ENCODE measurements around the gene GAMT. TPM values are rescaled to one million over a fixed set of nuclear protein-coding genes. Genes with fewer than 3 reads are reported as not detected.

The GAMT gene
- 10 to 100 TPM in 1 of 2 donors, 1 to 10 TPM in 1; 7.9 to 16.1 TPM for total RNA-seq
- polyA plus RNA-seq: 10 to 100 TPM; 21.2 to 40.2 TPM
- long read RNA-seq, donor 1, transcript GAMT-201 (6 exons, 1,121 nt): major isoform, 21 of 25 reads
- long read RNA-seq, donor 1, partial matches to known transcripts: 0 of 25 reads
- long read RNA-seq, donor 1, other reads (novel, unspliced or antisense): 0 of 25 reads
- long read RNA-seq, donor 2, transcript GAMT-201 (6 exons, 1,121 nt): major isoform, 7 of 11 reads
- long read RNA-seq, donor 2, partial matches to known transcripts: 2 of 11 reads
- long read RNA-seq, donor 2, other reads (novel, unspliced or antisense): 2 of 11 reads

DNA sequence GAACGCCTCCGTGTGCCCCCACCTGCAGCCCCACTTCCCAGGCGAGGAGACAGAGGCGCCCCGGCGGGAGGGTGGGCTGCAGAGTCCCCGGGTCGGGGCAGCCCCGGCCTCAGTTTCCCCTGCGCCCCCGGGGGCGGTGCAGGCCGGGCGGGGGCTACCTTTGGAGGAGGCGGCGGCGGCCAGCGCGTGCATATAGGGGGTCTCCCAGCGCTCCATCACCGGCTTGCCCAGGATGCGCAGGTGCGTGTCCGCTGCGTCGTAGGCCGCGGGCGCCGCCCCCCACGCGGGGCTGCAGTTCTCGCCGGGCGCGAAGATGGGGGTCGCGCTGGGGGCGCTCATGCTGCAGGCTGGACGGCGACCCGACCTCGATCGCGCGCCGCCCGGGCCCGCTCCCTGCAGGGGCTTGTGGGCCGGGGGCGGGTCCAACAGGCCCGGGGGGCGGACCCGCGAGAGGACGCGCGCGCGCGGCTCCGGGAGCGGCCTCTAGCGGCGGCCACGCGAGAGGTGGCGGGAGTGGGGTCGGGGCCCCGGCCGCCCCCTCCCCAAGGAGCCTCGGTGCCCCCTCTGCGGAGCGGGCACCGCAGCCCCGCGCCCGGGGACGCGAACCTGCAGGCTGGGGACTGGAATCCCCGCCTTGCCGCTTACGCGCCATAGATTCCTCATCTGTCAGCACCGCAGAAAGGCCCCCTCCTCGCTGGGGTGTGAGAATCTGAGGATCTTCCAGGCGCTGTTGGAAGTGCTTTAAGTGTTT lies at the start of gene GAMT:
TSS of gene GAMT (minus strand) at position 405 of the 751 bp plus-strand sequence. CDS start at position 339, 66 bp downstream.
- Histone ChIP-seq H3K4me1 (ENCODE audit: control insufficient read depth in 1 of 2, insufficient read depth in 2 of 2, low read length in 2 of 2) (no peaks in the 10 kb centered on the region), H3K9me3 (ENCODE audit: control insufficient read depth, low read length) (no peaks in the 10 kb centered on the region), H3K36me3 (ENCODE audit: control insufficient read depth in 1 of 2, insufficient read depth in 2 of 2, low read length in 1 of 2) (no peaks in the 10 kb centered on the region), H3K27ac (ENCODE audit: low read depth in 1 of 2, low read length in 2 of 2) (no peak within 1 kb of the TSS), H3K4me3 (ENCODE audit: low read length in 2 of 2) (peak within 1 kb of the TSS; percentile 46 to 58), H3K27me3 (ENCODE audit: control insufficient read depth in 1 of 2, insufficient read depth in 2 of 2, low read length in 1 of 2) (no peaks in the 10 kb centered on the region)
- intact Hi-C loops (cut with DNase I): loop anchor here in 1 of 2 donors (5.0 kb wide), 1 partner anchor 119 kb away; no protein-coding TSS in a partner anchor
- ATAC-seq (ENCODE audit: low FRiP score) (peak; percentile 70), DNase-seq (no peak)
- WGBS, 2 donors: 1% methylated on average over 70 to 87 of the region's 87 CpGs

DNA sequence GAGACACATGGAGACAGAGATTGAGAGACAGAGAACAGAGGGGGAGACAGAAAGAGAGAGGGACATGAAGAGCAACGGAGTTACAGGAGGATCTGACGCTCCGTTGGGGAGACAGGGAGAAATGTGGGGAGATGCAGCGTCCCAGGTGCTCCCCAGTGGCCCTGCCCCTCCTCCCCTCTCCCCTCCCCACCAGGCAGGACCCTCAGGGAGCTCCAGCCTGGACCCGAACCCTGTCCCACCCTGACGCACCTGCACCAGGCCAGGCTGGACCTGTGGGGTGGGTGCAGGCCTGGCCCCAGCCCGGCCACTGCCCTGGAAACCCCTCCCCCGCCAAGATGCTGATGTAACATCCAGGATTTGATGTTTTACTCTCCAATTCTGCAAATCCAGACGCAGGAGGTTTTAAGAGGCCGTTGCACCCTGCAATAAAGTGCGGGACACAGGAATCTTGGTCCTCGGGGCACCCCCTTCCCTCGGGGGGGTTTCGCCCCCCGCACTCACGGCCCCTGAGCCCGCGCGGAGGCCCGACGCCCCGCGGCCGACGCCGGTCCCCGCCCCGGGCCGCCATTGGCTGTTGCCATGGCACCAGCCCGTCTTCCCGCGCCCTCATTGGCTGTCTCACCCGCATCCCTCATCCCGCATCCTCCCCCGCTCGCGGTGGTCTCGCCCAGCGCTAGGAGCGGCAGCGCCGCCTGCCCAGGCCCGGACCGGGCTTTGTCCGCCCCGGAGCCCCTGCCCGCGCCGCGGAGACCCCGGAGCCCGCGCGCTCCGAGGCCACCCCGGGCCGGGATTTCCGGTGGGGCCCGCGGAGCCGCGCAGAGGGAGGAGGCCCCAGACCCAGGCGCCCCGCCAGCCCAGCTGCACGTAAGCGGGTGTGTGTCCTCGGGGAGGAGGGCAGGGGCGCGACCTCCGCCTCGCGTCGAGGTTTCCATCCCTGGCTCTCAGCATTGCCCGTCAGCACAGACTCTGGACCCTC lies 48.4 kb upstream of the GAMT start, which contains the start of gene APC2:
TSS of gene APC2 (plus strand) at position 655 of the 976 bp plus-strand sequence. CDS start 2,881 bp downstream, outside the sequence.
- Histone ChIP-seq H3K36me3 (ENCODE audit: control insufficient read depth in 1 of 2, insufficient read depth in 2 of 2, low read length in 1 of 2) (no peaks in the 10 kb centered on the region), H3K9me3 (ENCODE audit: control insufficient read depth, low read length) (no peaks in the 10 kb centered on the region), H3K27ac (ENCODE audit: low read depth in 1 of 2, low read length in 2 of 2) (no peak within 1 kb of the TSS), H3K27me3 (ENCODE audit: control insufficient read depth in 1 of 2, insufficient read depth in 2 of 2, low read length in 1 of 2) (no peaks in the 10 kb centered on the region), H3K4me3 (ENCODE audit: low read length in 2 of 2) (no peak within 1 kb of the TSS), H3K4me1 (ENCODE audit: control insufficient read depth in 1 of 2, insufficient read depth in 2 of 2, low read length in 2 of 2) (no peaks in the 10 kb centered on the region)
- WGBS, 2 donors: 4% methylated on average over 74 of the region's 74 CpGs
- no peak for DNase-seq
- intact Hi-C loops (cut with DNase I): no loop called here
- ATAC-seq (ENCODE audit: low FRiP score): no peak

DNA sequence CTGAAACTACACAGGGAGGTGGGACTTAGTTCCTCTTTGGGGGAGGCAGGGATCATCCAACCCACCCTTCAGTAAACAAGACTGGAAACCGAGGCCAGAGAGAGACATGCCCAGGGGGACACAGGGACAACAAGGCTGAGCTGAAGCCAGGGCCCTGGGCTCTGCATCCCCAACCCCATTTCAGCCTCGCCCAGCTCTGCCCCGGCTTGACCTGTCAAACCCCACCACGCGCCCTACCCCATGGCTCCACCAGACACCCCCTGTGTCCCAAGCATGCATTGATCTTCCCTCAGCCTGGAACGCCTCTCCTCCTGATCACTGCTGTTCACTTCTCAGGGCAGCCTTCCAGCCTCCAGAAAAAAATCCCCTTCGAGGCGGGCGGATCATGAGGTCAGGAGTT lies 46.6 kb upstream of the GAMT start:
- Histone ChIP-seq H3K27me3 (ENCODE audit: control insufficient read depth in 1 of 2, insufficient read depth in 2 of 2, low read length in 1 of 2) (no peaks in the 10 kb centered on the region), H3K4me3 (ENCODE audit: low read length in 2 of 2) (no peak overlapping the region), H3K36me3 (ENCODE audit: control insufficient read depth in 1 of 2, insufficient read depth in 2 of 2, low read length in 1 of 2) (no peaks in the 10 kb centered on the region), H3K9me3 (ENCODE audit: control insufficient read depth, low read length) (no peaks in the 10 kb centered on the region), H3K27ac (ENCODE audit: low read depth in 1 of 2, low read length in 2 of 2) (no peak overlapping the region), H3K4me1 (ENCODE audit: control insufficient read depth in 1 of 2, insufficient read depth in 2 of 2, low read length in 2 of 2) (no peaks in the 10 kb centered on the region)
- 88 to 89% methylated on average over 9 of the region's 9 CpGs for WGBS, 2 donors
- DNase-seq (no peak), ATAC-seq (ENCODE audit: low FRiP score) (no peak)
- intact Hi-C loops (cut with DNase I): no loop called here

DNA sequence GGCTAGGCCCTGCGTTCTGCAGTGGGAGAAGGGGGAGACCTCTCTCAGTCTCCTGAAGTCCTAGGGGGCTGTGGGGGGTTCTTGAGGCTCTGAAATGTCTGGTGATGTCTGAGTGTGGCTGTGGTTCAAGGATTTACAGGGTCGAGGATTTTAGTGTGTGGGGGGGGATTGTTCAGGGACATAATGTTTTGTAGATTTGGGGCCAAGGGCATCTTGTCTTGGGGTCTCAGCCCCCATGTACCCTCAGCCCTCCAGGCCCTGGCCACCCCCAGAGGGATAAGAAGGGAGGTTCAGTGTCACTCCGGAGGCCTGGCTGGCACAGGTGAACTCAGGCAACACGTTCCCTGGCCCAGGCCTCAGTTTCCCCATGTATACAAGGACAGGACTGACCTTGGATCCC lies 46.2 kb upstream of the GAMT start:
- no peak for DNase-seq
- H3K4me3 ChIP-seq (ENCODE audit: low read length in 2 of 2): no peak overlapping the region
- no peak overlapping the region for H3K27ac ChIP-seq (ENCODE audit: low read depth in 1 of 2, low read length in 2 of 2)
- ATAC-seq (ENCODE audit: low FRiP score): no peak
- no peaks in the 10 kb centered on the region for H3K36me3 ChIP-seq (ENCODE audit: control insufficient read depth in 1 of 2, insufficient read depth in 2 of 2, low read length in 1 of 2)
- intact Hi-C loops (cut with DNase I): no loop called here
- no peaks in the 10 kb centered on the region for H3K9me3 ChIP-seq (ENCODE audit: control insufficient read depth, low read length)
- 33 to 42% methylated on average over 4 of the region's 4 CpGs for WGBS, 2 donors
- no peaks in the 10 kb centered on the region for H3K27me3 ChIP-seq (ENCODE audit: control insufficient read depth in 1 of 2, insufficient read depth in 2 of 2, low read length in 1 of 2)
- H3K4me1 ChIP-seq (ENCODE audit: control insufficient read depth in 1 of 2, insufficient read depth in 2 of 2, low read length in 2 of 2): no peaks in the 10 kb centered on the region

DNA sequence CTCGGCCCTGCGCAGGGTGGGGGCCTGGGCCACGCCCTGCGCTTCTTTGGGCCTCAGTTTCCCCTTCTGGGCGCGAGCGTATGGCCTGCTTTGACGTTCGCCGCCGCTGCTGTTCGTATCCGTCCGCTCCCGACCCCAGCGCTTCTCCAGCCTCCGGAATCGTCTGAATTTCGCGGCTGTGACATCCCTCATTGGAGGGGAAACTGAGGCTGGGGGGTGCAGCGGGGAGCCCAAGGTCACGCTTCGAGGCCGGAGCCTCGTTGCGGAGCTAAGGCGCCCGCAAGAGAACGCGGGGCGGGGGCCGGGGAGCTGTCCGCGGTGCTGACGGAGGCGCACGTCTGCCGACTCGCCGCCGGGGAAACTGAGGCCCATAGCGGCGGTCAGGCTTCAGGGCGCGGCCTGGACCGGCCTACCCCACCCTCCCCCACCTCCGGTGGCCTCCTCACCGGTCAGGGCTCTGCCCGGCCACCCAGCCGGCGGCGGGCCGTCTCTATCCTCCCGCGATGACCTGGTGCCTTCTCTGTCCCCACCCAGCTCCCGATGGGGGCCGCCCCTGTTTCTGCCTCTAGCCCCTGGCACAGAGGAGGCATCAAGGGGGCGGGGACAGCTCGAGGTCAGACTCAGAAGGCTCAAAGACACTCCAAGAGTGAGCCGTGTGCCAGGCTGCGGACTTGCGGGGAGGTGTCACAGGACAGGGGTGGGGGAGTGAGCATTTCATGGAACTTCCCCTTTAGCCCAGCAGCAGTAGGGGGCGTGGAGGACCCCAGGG lies 45.6 kb upstream of the GAMT start:
- Histone ChIP-seq H3K4me3 (ENCODE audit: low read length in 2 of 2) (no peak overlapping the region), H3K27me3 (ENCODE audit: control insufficient read depth in 1 of 2, insufficient read depth in 2 of 2, low read length in 1 of 2) (no peaks in the 10 kb centered on the region), H3K36me3 (ENCODE audit: control insufficient read depth in 1 of 2, insufficient read depth in 2 of 2, low read length in 1 of 2) (no peaks in the 10 kb centered on the region), H3K4me1 (ENCODE audit: control insufficient read depth in 1 of 2, insufficient read depth in 2 of 2, low read length in 2 of 2) (no peaks in the 10 kb centered on the region), H3K27ac (ENCODE audit: low read depth in 1 of 2, low read length in 2 of 2) (no peak overlapping the region), H3K9me3 (ENCODE audit: control insufficient read depth, low read length) (no peaks in the 10 kb centered on the region)
- no peak for ATAC-seq (ENCODE audit: low FRiP score)
- no peak for DNase-seq
- intact Hi-C loops (cut with DNase I): no loop called here
- WGBS, 2 donors: 6 to 7% methylated on average over 53 to 63 of the region's 63 CpGs

DNA sequence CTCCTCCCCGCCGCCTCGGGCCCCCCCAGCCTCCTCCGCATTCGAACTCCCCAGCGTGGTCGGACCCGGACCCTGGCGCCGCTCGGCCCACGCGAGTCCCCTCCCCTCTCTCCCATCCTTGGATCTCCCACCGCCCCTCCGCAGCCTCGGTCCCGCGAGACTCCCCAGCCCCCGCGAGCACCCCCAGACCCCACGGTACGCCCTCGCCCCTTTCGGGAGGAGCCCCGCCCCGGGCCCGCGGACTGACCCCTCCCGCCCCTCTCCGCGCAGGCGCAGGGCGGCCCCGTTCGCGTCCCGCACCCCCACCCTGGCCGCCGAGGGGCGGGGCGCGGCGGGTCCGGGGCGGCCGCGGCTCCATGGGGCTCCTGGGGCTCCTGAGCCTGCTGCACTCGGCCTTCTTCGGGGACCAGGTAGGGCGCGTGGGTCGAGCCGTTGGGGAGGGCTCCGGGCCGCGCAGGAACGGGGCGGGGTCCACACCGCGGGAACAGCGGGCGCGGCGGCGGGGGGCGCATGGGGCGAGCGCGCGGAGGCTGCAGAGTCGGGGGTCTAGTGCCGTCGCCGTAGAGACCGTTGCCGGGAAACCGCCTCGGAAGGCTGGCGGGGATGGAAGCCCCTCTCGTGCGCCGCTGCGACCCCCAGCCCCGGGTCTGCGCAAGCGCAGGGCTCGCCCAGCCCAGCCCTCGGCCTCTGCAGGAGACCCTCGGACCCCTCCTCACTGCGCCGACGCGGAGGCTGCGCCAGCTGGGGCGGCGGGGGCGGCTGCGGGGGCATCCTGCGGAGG lies 44.8 kb upstream of the GAMT start:
- DNase-seq: no peak
- no peaks in the 10 kb centered on the region for H3K4me1 ChIP-seq (ENCODE audit: control insufficient read depth in 1 of 2, insufficient read depth in 2 of 2, low read length in 2 of 2)
- no peak overlapping the region for H3K27ac ChIP-seq (ENCODE audit: low read depth in 1 of 2, low read length in 2 of 2)
- H3K4me3 ChIP-seq (ENCODE audit: low read length in 2 of 2): no peak overlapping the region
- ATAC-seq (ENCODE audit: low FRiP score): no peak
- 1% methylated on average over 44 to 99 of the region's 99 CpGs for WGBS, 2 donors
- H3K27me3 ChIP-seq (ENCODE audit: control insufficient read depth in 1 of 2, insufficient read depth in 2 of 2, low read length in 1 of 2): no peaks in the 10 kb centered on the region
- no peaks in the 10 kb centered on the region for H3K9me3 ChIP-seq (ENCODE audit: control insufficient read depth, low read length)
- intact Hi-C loops (cut with DNase I): no loop called here
- no peaks in the 10 kb centered on the region for H3K36me3 ChIP-seq (ENCODE audit: control insufficient read depth in 1 of 2, insufficient read depth in 2 of 2, low read length in 1 of 2)

DNA sequence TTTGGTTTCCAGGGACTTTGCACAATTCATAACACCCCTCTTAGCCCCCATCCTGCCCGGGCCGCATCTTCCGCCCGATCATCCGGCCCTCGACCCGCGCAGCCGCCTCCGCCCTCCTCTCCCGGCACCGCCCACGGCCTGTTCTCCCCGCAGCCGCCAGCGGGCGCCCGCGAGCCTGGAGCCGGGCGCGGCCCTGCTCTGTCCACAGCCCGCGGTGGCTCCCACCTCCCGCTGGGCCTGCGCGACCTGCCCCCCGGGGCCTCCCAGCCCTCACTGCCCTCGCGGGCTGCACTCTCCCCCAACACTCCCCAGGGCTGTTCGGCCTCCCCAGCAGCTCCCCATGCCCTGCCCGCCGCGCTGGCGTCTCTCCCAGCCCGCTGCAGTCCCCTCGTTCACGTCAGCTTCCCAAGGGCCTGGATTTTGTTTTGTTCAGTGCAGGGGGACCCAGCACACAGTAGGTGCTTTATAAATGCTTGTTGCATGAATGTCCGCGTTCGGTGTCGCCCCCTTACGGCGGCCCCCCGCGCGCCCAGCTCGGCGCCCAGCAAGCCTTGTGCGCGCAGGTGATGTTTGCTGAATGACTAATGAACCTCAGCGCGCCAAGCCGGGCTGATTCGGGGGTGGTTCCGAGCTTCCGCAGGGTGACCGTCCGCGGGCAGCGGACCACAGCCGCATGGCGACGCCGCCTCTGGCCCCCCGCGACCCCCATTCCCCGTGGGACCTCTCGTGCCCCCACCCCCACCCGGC lies 44.0 kb upstream of the GAMT start:
- no peak overlapping the region for H3K4me3 ChIP-seq (ENCODE audit: low read length in 2 of 2)
- no peaks in the 10 kb centered on the region for H3K27me3 ChIP-seq (ENCODE audit: control insufficient read depth in 1 of 2, insufficient read depth in 2 of 2, low read length in 1 of 2)
- intact Hi-C loops (cut with DNase I): no loop called here
- peak; percentile 87 for ATAC-seq (ENCODE audit: low FRiP score)
- DNase-seq: peak; percentile 78 to 90
- H3K4me1 ChIP-seq (ENCODE audit: control insufficient read depth in 1 of 2, insufficient read depth in 2 of 2, low read length in 2 of 2): no peaks in the 10 kb centered on the region
- 1 to 2% methylated on average over 44 to 70 of the region's 70 CpGs for WGBS, 2 donors
- no peaks in the 10 kb centered on the region for H3K9me3 ChIP-seq (ENCODE audit: control insufficient read depth, low read length)
- peaks cover 0 to 3% of the 10 kb centered on the region in 2 donors for H3K36me3 ChIP-seq (ENCODE audit: control insufficient read depth in 1 of 2, insufficient read depth in 2 of 2, low read length in 1 of 2)
- H3K27ac ChIP-seq (ENCODE audit: low read depth in 1 of 2, low read length in 2 of 2): no peak overlapping the region

Measured in aorta (tissue), 5 donors.